ENCODE results near the gene MIA3.

Gene MIA3

GRCh38 chr1:222616525-222616924 is 1.4 kb upstream of the MIA3 start:
- DNase-seq (ENCODE audit: low read depth, low spot score) = no peak
- H3K4me3 ChIP-seq (ENCODE audit: low read length) = no peak overlapping the region

GRCh38 chr1:222617367-222617951 is 438 bp upstream of the MIA3 start:
- peak; percentile 95 for DNase-seq (ENCODE audit: low read depth, low spot score)
- peak overlapping the region; percentile 54 for H3K4me3 ChIP-seq (ENCODE audit: low read length)

- no peak for DNase-seq (ENCODE audit: low read depth, low spot score)
- H3K4me3 ChIP-seq (ENCODE audit: low read length) = peak overlapping the region; percentile 59
Measured at GRCh38 chr1:222618880-222619596, 1.1 kb downstream of the MIA3 start.

GRCh38 chr1:222620566-222620965 is 2.7 kb downstream of the MIA3 start:
- H3K4me3 ChIP-seq (ENCODE audit: low read length) = no peak overlapping the region
- no peak for DNase-seq (ENCODE audit: low read depth, low spot score)

- no peak for DNase-seq (ENCODE audit: low read depth, low spot score)
Measured at GRCh38 chr1:222622765-222623164, 4.9 kb downstream of the MIA3 start.

GRCh38 chr1:222623458-222623857 is 5.6 kb downstream of the MIA3 start:
- H3K4me3 ChIP-seq (ENCODE audit: low read length) = no peak overlapping the region
- DNase-seq (ENCODE audit: low read depth, low spot score) = no peak

More at GRCh38 chr1:222622765-222623164, 4.9 kb downstream of the MIA3 start:
- no peak overlapping the region for H3K4me3 ChIP-seq (ENCODE audit: low read length)

- no peak for DNase-seq (ENCODE audit: low read depth, low spot score)
- H3K4me3 ChIP-seq (ENCODE audit: low read length) = no peak overlapping the region
Measured at GRCh38 chr1:222624214-222624613, 6.3 kb downstream of the MIA3 start.

GRCh38 chr1:222627232-222627631 is 9.3 kb downstream of the MIA3 start:
- DNase-seq (ENCODE audit: low read depth, low spot score) = no peak
- no peak overlapping the region for H3K4me3 ChIP-seq (ENCODE audit: low read length)

- no peak for DNase-seq (ENCODE audit: low read depth, low spot score)
- no peak overlapping the region for H3K4me3 ChIP-seq (ENCODE audit: low read length)
Measured at GRCh38 chr1:222629921-222630535, 12.1 kb downstream of the MIA3 start.

GRCh38 chr1:222631611-222632208 is 13.8 kb downstream of the MIA3 start:
- no peak overlapping the region for H3K4me3 ChIP-seq (ENCODE audit: low read length)
- no peak for DNase-seq (ENCODE audit: low read depth, low spot score)

GRCh38 chr1:222632749-222633148 is 14.9 kb downstream of the MIA3 start:
- no peak for DNase-seq (ENCODE audit: low read depth, low spot score)
- no peak overlapping the region for H3K4me3 ChIP-seq (ENCODE audit: low read length)

- H3K4me3 ChIP-seq (ENCODE audit: low read length) = no peak overlapping the region
- DNase-seq (ENCODE audit: low read depth, low spot score) = peak; percentile 91
Measured at GRCh38 chr1:222634180-222635013, 16.5 kb downstream of the MIA3 start.

- no peak overlapping the region for H3K4me3 ChIP-seq (ENCODE audit: low read length)
- DNase-seq (ENCODE audit: low read depth, low spot score) = no peak
Measured at GRCh38 chr1:222641269-222641948, 23.5 kb downstream of the MIA3 start.

GRCh38 chr1:222642468-222642867 is 24.6 kb downstream of the MIA3 start:
- no peak overlapping the region for H3K4me3 ChIP-seq (ENCODE audit: low read length)
- DNase-seq (ENCODE audit: low read depth, low spot score) = no peak

GRCh38 chr1:222643606-222643937 is 25.7 kb downstream of the MIA3 start:
- peak overlapping the region; percentile 91 for H3K4me3 ChIP-seq (ENCODE audit: low read length)
- no peak for DNase-seq (ENCODE audit: low read depth, low spot score)

- H3K4me3 ChIP-seq (ENCODE audit: low read length) = peak overlapping the region; percentile 91
- peak; percentile 97 for DNase-seq (ENCODE audit: low read depth, low spot score)
Measured at GRCh38 chr1:222643938-222644635, 26.2 kb downstream of the MIA3 start.

- peak overlapping the region; percentile 91 for H3K4me3 ChIP-seq (ENCODE audit: low read length)
- no peak for DNase-seq (ENCODE audit: low read depth, low spot score)
Measured at GRCh38 chr1:222644636-222644980, 26.7 kb downstream of the MIA3 start.

- no peak for DNase-seq (ENCODE audit: low read depth, low spot score)
- no peak overlapping the region for H3K4me3 ChIP-seq (ENCODE audit: low read length)
Measured at GRCh38 chr1:222652676-222653075, 34.8 kb downstream of the MIA3 start.
